Posterior vena cava (tissue), 2 donors: ENCODE measurements around the gene PREX1. TPM values are rescaled to one million over a fixed set of nuclear protein-coding genes. Genes with fewer than 3 reads are reported as not detected.
A peak's percentile ranks its signal among the peaks of the same experiment; 100 is the strongest.

Source experiments
- DNase-seq: peaks from one replicate; pipeline ENCODE4 v3.0.0-alpha.2; 2020; ENCODE audit warnings: low spot score
- intact Hi-C, 2 donors: fragments of 100-400 bp; cut with DNase I; formaldehyde crosslinking; loops; one replicate each; pipeline versions ENCODE4 v1.14.1 to v1.14.2; 2022 to 2023
- total RNA-seq, 2 donors: library from RNA; stranded (reverse); fragmentation: NEBNext Ultra II Directional; extraction: Animal tissue kit (Norgen Biotek cat#: 25700); gene quantifications; one replicate each; pipeline ENCODE4 v1.2.1, GENCODE V29; 2021
- donor health status: DM: yes; HTN: yes; CAD: no.
- donor health status: DM: yes; HTN: yes; CAD: no.

Gene PREX1
- total RNA-seq, 2 donors from 2014 or later, result 16.9 to 22.0 TPM

DNA sequence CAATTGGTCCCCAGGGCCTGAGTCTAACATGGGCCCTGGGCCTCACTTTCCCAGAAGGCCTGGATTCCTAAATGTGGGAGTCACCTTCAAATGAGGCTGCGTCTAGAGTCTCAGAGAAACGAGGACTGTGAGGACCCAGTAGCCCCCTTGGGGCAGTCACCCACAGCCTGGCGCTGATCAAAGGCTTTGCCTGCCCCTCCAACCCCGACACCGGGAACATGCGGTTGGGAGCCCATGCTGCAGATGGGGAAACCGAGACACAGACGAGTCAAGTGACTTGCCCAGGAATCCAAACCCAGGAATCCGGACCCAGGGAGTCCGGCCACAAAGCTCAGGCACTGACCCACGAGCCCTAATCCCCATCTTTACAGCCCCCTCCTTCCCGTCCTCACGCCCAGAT, 209.7 kb downstream of the PREX1 start:
- intact Hi-C loops, result loop anchor here in 1 of 2 donors (5.0 kb wide), 1 partner anchor 831 kb away; the partner anchor contains the start of gene SULF2
- peak; percentile 63 for DNase-seq

DNA sequence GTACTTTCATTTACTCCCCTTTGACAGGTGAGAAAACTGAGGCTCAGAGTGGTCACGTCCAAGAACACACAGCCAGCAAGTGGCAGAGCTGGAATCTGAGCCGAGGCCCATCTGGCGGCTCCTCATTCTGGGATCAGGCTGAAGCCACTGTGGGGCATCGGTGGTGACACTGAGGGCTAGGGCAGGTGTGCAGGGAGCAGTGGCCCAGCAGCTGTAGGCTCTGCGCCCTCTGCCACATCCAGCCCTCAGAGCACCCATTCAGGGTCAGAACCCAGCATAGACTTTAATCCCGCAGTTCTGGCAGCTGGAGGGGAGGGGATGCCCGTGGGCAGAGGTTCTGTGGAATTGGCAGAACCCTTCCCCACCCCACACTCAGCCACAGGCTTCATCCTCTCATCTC, 210.3 kb downstream of the PREX1 start:
- DNase-seq, result peak; percentile 73
- intact Hi-C loops, result loop anchor here in 1 of 2 donors (5.0 kb wide), 1 partner anchor 830 kb away; the partner anchor contains the start of gene SULF2

DNA sequence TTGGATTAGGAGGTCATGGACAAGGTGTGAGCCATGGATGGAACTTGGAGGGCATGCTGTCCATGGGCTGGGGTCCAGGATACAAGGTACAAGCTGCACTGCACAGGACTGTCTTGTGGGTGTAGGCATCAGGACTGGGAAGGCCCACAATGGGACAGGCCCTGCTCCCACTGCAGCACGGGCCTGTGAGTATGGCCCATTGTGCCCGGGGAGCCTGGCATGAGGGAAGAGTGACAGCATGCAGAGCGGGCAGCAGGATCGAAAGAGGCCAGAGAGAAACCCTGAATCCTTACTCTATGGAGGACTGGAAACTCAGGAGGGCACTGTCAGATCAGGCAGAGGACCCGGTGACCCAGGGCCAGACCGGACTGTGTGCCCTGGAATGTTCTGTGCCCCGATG, 211.3 kb downstream of the PREX1 start:
- peak; percentile 38 for DNase-seq
- intact Hi-C loops, result loop anchor here in 1 of 2 donors (5.0 kb wide), 1 partner anchor 829 kb away; the partner anchor contains the start of gene SULF2

DNA sequence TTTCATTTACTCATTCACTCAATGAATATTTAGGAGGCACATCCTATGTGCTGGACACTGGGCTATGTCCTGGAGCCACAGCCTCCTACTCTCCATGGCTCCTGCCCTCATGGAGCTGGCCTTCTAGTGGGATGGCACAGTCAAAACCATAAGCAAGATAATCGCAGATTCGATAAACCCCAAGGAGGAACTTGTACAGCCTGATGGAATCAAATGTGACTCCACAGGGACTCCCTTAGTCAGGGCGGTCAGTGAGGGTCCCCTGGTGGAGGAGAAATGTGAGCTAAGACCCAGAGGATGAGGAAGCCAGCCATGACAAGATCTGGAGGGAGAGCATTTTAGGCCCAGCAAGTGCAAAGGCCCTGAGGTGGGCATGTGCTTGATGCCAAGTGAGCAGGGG, 211.9 kb downstream of the PREX1 start:
- peak; percentile 18 for DNase-seq
- intact Hi-C loops, result loop anchor here in 1 of 2 donors (5.0 kb wide), 1 partner anchor 829 kb away; the partner anchor contains the start of gene SULF2

DNA sequence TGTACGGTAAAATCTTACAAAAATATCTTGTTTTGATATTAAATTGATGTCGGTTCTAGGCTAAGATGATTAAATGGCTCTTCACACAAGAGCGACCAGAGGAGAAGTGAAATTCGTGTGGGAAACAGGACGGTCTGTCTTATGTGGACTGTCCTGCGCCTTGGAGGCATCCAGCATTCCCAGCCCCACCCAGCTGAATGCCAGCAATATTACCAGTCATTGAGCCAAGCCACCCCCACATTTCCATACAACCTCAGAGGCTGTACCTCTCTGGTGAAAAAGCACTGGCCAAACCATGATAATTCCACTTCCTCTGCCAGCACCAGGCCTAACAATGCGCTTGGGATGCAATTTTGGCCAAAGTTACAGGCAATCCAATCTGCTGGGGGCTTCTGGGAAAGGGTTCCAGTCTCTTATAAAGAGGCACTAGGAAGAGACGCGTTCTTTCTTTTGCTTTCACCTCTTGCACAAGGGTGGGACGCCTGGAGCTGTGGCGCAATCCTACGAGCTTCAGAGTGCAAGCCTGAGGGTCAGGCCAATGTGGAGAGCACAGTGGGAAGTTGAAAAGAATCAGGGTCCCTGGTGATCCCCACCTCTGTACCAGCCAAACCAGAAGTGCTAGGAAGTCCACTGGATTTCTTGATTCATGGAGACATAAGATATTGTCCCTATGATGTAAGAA, 213.1 kb downstream of the PREX1 start:
- intact Hi-C loops, result loop anchor here in 1 of 2 donors (5.0 kb wide), 1 partner anchor 827 kb away; the partner anchor contains the start of gene SULF2
- peak; percentile 48 for DNase-seq

DNA sequence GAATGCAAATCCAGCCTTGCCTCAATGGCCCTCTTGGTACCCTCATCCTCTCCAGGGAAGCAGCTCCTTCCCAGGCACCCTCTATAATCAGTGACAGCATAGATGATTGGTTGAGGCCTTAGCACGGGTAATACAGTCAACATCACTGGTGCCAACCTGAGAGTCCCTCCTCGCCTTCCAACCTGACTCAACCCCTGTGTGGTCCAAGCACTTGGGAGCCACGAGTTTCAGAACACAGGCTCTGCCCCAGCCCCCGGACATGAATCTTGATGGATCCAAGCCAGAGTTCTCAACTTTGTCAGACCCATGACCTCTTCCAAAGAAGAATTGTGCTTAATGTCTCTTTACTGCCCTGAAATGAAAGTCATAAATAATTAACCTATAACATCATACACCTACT, 213.9 kb downstream of the PREX1 start:
- peak; percentile 64 for DNase-seq
- intact Hi-C loops, result no loop called here

DNA sequence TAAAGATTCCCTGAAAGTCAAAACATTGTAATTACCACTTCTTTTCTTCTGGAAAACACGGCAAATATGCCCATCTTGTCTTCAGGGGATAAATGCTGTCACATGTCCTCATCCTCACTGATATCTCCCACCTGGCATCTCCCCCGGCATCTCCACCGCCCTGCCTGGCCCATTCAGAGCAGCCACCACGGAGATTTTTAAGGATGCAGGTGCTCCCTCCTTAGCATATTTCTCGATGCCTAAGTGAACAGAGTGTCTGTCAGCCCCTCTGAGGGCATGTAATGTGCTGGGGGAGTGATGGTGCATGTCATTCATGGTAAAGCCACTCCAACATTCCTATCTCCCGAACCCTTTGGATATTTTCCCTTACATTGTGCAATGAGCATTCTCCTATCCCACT, 215.5 kb downstream of the PREX1 start:
- DNase-seq, result no peak
- intact Hi-C loops, result no loop called here

DNA sequence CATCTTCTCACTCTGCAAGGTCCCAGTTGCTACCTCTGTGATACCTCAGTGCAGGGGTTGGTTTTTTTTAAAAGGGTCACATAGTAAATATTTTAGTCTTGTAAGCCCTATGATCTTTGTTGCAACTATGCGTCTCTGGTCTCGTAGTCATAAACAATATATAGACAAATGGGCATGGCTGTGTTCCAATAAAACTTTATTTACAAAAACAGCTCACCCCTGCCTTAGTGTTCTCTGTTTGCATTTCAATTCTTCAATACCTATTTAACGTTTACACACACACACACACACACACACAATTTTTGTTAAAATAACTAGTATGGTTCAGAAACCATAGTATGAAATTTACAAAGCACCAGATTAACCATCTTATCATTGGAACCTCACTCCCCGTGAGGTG, 216.8 kb downstream of the PREX1 start:
- DNase-seq, result no peak
- intact Hi-C loops, result no loop called here

DNA sequence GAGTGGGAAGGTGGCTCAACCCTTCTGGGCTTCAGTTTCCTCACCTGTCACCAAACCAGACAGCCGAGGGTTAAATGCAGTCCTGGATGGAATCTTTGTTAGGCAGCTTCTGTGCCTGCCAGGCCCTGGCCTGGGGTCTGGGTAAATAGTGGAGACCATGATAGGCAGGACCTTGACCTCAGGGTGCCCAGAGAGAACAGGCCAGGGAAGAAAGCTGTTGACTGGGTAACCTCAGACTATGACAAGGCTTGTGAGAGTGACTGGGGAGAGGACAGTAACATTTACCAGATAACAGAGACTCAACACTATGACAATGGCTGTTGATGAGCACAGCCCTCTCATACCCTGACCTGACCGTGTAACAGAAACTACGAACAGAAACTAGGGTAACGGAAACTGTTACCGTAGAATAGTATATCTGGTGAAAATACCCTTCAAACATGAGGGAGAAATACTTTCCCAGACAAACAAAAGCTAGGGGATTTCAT, 218.3 kb downstream of the PREX1 start:
- intact Hi-C loops, result no loop called here
- peak; percentile 10 for DNase-seq

DNA sequence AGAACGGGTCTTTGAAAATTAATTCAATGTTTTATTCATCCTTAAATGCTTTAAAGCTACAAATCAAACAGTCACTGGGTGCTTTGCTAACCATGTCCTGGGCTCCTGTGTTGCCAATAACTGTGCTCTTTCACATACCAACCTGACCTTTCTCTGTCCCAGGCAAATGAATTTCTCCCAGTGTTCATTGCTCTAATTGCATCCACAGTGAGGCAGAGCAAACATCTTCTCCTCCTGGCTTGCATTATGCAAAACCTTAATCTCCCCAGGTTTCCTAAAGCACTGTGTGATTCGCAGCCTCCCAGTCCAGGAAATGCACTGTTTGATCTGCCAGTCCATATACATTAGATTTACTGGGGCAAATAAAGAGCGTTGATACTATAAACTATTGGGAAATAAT, 219.0 kb downstream of the PREX1 start:
- intact Hi-C loops, result no loop called here
- DNase-seq, result no peak

DNA sequence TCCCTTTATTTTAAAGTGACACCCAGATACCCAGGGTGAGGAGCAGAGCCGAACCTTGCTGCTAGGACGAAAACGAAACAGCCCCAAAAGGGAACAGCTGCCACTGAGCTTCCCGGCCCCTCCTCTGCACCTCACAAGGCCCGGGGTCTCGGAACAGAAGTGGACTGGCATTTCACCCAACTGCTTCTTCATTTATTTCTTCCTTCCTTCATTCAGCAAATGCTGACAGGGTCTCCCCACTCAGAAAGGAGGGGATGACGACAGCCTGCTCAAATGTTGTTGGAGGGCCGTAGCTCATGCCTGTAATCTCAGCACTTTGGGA, 220.3 kb downstream of the PREX1 start:
- no peak for DNase-seq
- intact Hi-C loops, result no loop called here

DNA sequence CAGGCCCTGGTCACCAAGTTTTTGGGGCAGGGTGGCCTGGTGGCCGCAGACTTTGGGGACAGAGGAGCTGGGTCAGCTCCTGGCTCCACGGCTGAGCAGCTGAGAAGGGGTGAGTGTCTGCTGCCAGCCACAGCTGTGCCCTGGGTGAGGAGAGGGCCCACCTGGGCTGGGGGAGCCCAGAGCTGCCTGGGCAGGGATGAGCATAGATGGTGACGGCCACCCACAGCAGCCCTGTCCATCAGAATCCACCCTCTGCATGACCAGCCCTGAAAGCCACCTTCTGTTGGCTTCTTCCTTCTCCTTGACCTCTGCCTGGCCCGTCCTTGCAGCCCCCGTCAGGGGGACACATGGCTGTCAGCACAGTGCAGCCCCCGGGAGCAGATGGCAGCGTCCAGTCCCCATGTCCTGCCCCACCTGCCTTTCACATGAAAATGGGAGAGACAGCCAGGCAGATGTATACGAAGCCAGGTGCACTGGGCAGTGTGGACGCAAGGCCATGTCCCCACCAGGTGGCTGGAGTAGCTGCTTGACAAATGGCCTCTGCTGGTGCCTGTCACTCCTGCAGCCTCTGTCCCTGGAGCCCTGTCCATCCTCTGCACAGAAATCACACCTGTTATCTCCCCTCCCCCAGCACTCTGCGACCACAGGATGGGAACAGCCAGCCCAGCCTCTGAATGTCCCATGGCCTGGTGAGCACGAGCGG, 220.8 kb downstream of the PREX1 start:
- peak; percentile 61 for DNase-seq
- intact Hi-C loops, result no loop called here

DNA sequence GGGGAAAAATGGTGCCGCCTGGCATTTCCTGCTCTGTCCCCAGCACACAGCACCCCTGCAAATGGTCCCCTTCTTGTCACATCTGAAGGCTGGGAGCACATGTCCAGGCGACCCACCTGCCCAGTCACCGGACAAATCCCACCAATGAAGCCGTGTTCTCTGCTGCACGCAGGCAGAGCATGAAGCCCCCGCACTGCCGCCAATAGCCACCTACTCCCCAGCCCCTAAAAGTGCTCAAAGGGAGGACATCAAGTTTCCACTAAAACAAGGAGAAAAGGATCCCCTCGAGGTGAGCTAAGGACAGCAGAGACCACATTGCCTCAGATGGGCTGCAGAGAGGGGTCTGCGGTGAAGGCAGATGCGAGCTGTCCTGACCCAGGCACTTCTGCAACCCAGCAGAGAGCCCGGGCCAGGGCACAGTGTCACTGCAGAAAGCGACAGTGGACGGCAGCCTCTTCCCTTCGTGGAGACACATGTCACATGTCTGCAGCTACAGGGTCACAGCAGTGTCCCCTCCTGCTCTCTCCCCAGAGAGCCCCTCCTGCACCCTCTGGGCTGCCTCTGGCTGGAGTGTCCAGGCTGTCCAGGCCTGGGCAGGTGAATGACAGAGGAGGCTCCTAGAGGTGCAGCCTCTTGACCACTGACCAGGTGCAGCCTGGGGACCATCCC, 221.5 kb downstream of the PREX1 start:
- peak; percentile 54 for DNase-seq
- intact Hi-C loops, result no loop called here

DNA sequence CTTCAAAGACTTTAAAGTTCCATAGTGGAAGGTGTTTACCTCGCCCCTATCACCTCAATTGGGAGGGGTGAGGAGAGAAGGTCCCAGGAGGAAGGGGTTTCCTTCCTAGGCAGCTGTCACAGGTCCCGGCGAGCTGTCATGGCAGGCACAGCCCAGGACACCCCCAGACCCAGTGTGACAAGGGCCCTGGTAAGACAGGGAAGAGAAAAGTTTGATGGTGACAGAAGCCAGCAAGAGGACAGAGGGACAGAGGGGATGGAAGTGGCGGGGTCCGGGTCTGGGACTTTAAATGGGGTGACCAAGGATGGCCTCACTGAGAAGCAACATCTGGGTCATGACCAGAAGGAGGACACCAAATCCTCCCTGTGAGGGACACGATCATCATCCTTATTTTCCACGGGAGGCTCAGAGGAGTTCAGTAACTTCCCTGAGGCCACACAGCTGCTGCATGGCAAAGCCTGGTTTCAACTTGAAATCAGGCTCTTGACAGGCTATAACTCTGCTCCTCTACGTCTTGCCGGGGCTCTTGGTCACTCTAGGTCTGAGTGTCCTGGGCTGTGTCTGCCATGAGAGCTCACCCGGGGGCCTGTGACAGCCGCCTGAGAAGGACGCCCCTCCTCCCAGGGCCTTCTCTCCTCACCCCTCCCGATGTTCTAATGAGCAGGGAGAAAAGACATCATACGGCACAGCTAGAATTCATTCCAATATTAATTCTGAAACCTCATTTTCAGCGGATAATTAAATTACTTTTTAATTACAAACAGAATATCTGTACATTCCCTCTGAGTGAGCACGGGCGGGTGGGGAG, 222.2 kb downstream of the PREX1 start:
- intact Hi-C loops, result no loop called here
- DNase-seq, result peak; percentile 28

DNA sequence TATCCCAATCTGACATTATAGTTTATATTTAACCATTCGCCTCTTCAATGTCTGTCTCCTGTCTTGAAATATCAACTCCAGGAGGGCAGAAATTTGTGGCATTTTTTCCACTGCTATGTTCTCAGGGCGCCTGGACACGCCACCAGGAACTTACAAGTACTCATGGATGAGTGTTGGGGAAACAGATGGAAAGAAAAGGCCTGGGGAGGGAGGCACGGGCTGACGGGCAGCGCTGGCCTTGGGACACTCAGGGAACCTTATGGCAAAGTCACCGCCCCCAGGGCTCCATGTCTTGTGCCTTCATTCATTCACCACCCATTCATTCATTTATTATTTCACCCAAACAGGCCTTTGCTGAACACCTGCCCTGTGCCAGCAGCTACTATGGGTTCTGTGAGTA, 222.9 kb downstream of the PREX1 start:
- DNase-seq, result peak; percentile 58

DNA sequence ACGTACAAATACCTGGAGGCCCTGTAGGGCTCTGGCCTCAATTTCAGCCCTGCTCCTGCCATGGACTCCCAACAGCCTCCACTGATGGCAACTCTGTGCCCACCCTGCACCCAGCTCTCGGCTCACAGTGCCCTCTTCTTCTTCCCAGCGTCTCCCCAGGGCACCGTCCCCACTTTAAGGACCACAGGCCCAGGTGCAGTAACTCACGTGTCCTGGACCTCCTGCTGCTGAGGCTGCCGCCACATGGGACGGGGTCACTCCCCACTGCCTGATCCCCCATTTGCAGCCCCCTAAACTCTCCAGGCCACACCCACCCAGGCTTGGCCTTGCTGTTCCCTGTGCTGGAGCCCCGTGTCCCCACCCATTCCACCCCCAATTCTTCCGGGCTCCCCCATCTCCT, 223.4 kb downstream of the PREX1 start:
- DNase-seq, result peak; percentile 63
- intact Hi-C loops, result no loop called here

More for the DNA sequence above, 222.9 kb downstream of the PREX1 start:
- intact Hi-C loops, result no loop called here

DNA sequence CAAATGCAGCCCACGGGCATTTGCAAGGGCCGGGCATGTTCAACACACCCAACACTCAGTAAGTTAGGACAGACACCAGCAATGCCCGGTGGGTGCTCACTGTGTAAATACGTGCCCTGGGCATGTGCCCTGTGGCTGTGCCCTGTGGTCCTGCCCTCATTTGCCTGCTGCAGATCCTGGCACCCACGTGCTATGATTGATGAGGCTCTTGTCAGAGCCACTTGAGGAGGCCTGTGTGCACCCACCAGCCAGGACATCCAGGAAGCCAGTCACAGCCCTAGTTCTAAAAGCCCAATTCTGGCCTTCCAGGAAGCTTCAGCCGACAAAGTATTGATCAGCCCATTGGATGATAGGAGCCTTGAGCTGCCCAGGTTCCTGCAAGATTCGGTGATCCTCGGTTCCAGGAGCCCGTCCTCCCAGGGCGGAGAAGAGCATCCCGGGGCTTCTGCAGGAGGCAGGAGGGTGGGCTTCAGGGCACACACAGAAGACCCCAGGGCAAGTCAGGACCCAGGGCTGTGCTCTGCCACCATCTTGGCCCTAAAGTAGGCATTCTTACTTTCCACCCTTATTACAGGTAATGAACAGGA, 223.9 kb downstream of the PREX1 start:
- intact Hi-C loops, result no loop called here
- peak; percentile 54 for DNase-seq

DNA sequence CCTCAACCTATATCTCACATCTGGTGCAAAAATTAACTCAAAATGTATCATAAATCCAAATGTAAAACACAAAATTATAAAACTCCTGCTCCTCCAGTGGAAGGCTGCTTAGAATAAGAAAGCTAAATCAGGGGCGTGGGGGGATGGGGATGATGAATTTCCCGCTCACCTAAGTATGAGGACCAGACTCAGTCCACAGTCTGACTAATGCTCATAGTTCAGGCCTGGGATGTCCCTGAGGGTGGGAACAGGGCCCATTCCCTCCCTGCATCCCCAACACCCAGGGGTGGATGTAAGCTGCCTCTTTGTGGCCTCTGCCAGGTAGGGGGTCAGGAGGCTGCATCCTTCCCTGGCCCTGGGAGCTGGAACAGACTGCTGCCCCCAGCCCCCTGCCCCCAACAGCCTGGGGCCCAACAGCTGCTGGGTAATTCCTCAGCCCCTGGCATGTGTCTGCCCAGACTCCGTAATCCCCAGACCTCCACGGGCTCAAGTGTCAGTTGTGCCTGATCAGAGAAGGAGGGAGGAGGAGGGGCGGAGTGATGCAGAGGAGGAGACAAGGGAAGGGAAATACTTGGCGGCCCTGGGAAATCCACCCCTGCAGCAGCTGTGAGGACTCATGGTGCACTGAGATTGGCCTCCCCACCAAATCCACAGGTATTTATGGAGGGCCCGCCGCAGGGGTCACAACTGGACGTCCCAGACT, 224.5 kb downstream of the PREX1 start:
- peak; percentile 69 for DNase-seq
- intact Hi-C loops, result no loop called here
